ENCODE data around the gene CALML6.

CALML6 gene

DNA sequence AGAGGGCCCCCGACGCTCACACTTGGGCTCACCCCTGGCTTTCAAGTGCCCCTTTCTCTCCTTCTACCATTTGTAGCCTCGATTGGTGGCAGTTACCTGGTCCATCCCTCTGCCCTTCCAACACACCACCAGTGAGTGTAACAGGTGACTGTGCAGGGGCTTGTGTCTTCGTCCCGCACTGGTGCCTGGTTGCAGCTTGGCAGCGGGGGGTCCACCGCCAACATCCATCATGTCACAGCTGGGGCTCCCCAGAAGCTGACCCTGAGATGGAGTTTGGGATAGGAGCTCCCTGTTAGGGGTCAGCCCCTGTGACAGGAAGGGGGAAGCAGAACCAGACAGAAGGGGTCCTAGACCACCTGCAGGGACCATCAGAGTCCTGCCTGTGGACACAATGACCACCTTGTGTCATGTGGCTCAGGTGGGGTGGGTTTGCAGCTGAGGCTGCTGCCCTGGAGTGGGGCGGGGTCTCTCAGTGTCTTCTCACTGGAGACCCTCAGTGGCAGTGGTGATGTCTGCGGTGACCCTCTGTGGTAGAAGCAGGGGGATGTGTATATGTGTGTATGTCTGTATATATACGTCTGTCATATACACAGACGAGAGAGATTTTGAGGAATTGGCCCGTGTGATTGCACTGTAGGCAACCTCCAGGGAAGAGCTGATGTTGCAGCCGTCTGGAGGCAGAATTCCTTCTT, 3.6 kb upstream of the CALML6 start:
- DNase-seq (ENCODE audit: low read depth): no peak

DNA sequence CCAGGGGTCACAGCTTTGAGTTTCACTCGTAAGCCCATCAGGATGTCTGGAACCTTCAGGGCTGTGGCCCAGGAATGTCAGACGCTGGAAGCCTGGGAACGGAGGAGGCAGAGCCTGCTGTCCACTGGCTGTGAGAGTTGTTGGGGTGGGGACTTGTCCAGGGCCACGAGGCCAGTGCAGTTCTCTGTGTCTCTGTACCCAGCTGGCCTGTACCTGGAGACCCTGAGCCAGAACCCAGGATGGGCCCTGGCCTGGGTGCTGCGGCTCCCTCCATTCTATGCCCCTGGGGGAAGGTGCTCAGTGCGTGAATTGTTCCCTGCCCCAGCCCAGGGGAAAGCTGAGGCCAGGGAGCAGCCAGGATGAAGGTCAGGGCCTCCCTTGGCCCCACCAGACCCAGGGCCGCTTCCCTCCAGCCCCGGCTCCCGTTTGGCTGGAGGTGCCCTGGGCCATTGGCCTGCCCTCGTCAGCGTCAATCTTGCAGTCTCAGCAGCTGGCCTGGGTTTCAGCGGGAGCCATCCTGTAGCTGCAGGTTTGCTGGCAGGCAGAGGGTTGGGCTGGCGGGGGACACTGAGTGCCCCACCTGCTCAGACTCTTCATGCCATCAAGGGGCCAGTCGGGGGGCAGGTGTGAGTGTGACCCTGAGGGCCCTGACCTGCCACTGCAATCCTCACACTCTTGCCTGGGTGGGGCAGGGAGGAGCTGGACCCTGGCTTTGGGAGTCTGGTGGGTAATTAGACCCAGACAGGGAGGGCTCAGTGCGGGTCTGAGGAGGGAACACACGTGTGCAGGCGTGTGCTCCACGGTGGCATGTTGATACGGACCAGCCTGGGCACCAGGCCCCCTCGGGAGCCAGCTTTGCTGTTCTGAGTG, 724 bp upstream of the CALML6 start:
- DNase-seq (ENCODE audit: low read depth): no peak

DNA sequence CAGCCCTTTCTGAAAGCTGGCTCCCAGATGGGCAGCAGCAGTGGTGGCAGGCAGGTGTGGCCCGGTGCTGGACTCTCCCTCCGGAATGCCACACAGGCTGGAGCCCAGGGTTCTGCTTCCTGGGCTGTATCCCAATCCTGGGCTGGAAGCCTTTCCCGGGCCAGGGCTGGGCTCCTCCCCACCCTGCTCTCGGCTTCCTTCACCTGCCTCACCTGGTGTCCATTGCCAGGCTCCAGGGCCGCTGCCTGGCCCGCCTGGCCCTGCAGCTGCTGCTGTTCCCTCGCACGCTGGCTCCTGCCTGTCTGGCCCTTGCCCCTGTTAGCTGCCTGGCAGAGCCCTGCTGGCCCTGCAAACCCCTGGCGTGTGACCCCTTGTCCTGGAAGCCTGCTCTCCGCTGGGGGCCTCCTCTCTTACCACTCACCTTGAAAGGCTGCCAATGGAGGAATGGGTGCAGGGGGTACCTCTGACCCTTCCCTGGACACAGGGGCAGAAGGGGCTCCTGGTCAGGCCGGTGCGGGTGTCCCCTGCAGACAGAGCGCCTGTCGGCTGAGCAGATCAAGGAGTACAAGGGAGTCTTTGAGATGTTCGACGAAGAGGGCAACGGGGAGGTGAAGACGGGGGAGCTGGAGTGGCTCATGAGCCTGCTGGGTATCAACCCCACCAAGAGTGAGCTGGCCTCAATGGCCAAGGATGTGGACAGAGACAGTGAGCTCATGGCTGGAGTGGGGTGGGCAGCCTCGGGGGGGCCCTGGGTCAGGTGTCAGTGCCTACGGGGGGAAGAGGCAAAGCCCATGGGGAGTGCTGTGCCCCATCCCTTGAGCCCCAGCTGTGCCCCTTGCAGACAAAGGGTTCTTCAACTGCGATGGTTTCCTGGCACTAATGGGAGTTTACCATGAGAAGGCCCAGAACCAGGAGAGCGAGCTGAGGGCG, 1.1 kb downstream of the CALML6 start:
- no peak for DNase-seq (ENCODE audit: low read depth)

DNA sequence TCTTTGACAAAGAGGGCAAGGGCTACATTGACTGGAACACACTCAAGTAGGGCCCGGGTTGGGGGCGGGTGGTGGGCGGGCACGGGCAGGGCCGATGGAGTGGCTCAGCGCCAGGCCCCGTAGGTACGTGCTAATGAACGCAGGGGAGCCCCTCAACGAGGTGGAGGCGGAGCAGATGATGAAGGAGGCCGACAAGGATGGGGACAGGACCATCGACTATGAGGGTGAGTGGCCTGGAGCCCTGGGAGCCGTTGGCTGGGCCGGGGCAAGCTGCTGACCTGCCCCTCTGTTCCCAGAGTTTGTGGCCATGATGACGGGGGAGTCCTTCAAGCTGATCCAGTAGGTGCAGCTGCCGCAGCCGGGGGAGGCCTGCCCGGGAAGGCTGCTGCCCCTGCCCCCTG, 1.8 kb downstream of the CALML6 start:
- no peak for DNase-seq (ENCODE audit: low read depth)

DNA sequence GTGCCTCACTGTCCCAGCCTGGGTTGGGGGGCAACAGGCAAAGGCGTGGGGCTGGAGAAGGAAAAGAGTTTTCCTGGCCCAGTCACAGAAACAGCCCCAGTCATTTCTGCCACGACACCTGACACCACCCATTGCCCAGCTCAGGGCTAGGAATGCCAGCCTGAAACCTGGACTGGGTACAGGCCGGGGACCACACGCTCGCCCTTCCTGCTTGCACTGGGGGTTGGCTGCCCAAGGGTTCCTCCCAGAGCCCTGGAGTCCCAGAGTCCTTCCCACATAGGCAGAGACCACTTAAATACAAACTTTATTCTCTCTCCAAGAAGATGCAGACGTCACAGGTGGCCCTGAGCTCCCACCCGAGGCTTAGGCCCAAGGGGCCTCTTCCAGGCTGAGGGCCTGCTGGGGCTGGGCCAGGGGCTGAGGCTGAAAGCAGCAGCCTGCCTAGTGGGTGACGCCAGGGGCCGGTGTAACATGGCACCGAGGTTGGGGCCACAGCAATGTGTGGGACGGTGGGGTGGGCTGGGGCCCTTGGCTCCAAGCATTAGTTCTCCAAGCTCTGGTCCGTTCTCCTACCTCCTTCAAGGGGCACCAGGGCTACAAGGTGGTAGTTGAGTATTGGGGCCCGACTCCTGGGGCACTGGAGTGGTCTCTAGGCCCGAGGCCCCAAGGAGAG, 2.4 kb downstream of the CALML6 start:
- DNase-seq (ENCODE audit: low read depth): no peak

DNA sequence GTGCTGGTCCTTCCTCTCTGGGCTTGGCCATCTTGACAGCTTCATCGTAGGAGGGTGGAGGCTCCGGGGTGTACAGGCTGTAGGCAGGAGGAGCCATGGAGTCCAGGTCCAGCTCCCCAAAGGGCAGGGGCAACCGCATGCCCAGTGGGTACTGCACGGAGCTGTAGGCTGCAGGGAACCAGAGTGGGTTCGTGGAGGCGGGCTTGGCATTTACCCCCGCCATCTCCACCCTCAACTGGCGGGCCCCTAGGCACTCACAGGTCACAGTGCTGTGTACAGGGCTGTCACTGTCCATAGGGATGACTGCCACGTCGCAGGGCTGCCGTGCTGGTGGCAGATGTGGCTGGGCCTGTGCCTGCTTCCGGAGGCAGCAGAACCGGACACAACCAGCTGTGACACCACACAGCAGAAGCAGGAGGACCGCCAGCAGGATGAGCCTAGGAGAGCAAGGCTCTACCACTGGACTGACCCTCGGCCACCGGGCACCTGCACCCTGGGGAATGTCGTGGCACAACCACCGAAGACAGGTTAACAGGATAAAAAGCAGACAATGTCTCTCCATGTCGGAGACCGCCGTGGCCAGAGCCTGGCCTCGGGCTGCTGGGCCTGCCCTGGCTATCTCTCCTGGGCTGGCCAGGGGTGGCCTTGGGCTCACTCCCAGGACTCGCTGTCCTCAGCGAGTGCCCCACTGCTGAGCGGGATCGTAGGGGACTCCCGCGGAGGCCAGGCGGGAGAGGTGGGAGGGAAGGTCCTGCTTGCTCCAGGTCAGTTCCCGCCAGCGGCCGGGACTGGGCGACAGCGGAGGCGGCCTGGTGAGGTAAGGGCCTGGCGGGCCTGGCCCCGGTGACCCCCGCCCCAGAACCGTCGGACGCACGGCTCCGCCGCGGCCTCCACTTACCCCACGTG, 3.2 kb downstream of the CALML6 start:
- no peak for DNase-seq (ENCODE audit: low read depth)

DNA sequence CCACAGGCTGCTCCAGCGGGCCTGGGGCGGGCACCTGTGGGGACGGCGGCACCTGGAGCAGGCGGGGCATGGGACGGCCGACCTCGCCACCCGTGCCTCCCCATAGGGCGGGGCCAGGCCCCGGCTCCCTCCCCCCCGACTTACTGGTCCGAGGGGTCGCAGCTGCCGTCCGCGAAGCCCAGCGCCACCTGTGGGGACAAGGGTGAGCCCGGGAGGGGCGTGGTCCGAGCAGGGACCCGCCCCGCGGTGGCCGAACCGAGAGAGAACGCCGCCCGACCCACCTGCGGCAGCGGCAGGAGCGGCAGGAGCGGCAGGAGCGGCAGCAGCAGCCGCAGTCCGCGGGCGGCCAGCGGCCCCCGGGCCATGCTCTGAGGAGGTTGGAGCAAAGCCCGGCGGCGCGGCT, 3.8 kb downstream of the CALML6 start, which contains the start of gene TMEM52:
Gene TMEM52 (minus strand): TSS at position 379 of the 403 bp plus-strand sequence. CDS start 14 bp downstream, at position 365.
- DNase-seq (ENCODE audit: low read depth): no peak

DNA sequence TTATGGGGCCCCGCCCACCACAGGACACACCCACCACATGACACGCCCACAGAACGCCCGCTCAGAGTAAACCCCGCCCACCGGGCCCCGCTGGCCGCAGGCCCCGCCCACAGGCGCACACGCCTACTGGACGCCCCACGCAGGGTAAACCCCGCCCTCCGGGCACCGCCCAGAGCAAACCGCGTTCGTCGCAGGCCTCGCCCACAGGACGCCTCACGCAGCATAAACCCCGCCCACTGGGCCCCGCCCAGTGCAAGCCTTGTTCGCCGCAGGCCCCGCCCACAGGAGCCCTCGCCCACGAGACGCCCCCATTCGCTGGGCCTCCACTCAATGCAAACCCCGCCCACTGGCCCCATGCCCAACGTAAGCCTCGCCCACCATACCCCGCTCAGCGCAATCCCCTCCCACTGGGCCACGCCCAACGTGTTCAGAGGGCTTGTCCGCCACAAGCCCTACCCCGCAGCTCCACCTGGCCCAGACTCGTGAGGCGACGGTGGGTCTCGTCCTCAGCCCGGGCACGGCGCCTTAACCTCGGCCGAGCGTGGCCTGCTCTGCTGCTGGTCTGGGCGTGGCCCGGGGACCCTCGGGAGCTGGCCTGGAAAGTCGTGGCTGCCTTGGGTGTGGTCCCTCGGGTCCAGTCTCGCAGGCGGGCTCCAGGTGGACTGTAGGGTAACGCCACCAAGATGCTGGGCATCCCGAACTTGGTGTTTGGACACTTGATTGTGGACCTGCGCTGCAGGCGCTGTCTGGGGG, 4.4 kb downstream of the CALML6 start:
- peak; percentile 92 for DNase-seq (ENCODE audit: low read depth)

DNA sequence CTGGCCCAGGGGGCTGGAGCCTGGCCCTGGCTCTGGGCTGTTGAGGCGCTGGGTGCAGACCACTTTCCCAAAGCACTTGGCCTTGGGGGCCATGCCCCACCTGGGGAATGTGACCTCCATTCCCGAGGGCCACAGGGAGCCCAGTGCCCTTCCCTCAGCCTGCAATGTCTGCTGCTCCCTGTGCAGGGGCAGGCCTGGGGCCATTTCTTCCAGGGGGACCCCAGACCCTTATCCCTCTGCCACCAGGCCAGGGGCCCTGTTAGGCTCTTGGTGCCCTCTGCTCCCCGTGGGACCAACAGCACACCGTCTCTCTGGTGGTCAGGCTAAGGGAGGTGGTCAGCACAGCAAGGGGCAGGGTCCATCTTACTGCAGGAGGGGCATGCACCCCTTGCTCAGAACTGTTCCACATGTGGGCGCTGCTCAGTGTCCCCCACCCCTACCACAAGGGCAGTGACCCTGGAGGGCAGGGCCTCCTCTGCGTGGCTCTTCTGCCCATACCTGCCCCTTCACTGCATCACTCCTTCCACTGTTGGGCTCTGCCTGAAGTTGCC, 5.1 kb downstream of the CALML6 start:
- no peak for DNase-seq (ENCODE audit: low read depth)

DNA sequence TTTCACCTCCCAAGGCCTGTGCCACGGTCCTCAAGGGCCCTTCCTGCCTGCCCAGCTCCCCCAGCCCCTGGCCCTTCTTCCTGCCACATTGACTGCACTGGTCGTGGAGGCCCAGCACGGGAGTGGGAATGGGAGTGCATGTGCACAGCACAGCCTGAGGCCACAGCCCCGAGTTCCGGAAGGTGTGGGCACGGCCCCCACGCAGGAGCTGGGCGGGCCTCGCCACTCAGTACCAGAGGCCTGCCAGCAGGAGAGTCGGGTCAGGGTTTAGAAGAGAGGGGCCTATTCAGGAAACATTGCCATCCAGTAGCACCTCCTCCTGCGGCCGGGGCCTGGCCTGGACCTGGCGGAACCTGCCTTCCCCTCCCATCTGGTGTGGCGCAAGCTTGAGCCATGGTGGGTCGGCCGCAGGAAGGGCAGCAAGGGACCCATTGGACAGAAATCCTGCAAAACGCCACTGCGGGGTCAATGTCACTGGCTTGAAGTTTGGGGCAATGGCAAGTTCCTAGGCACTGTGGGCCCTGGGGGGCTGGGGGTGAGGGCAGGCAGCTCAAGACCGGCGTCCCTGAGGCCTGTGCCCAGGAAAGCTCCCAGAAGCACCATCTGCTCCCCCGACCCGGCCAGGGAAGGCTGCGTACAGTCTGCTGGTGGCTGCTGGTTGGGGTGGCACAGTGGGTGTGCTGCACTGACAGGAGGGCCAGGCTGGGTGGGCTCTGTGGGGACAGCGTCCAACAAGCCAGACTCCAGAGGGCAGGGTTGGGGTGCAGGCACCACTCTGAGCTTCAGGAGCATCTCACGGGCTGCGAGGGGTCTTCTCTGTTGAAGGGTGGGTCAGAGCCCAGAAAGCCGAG, 5.8 kb downstream of the CALML6 start:
- no peak for DNase-seq (ENCODE audit: low read depth)

DNA sequence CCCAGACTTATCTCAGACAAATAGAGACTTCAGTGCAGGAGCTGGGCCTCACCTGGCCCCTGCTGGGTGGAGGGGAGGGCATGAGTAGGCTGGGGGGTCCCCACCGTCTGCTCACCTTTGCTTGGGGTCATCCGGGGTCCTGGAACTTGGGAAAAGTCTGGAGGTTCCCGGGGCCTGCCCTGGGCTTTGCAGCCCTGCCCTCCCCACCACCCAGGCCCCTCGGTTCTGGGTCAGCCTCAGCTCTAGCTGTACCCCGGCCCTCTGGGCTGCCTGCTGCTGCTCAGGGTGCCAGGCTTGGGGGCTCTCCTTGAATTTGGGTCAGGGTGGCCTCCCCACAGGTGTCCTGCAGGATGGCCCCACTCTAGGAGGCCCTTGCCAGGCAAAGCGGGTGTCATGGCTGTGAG, 6.4 kb downstream of the CALML6 start:
- DNase-seq (ENCODE audit: low read depth): no peak

DNA sequence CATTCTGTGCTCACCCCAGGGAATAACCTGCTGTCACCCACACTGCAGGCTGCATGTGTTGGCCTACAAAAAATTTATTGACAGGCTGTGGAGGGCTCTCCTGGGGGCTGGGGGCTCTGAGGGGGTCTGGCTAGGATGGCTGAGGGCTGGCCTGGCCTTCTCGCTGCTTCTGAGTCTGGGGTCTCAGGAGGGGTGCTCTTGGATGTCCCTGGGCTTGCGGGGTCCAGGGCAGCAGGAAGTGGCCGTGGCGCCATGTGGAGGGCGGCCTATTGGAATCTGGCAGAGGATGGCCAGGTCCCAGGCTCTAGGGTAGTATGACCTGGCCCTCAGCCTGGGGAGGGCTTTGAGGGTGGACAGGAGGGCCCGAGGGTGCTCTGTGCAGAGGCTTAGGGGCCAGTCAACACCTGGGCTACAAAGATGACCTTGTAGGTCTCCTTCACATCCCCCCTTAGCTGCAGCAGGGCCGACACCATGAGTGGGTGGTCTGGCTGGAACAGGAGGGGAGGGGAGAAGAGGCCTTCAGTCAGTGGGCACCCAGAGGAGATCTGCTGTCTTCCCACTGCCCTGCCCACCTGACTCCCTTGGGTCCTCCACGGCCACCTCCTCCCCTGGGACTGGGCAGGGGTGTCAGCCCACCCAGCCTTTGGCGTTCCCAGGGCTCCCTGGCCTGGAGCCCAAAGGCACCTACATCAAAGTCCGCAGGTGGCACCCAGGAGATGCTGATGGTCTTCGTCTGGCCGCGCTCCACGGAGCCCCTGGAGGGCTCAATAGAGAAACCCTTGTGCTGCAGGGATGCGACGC, 7.0 kb downstream of the CALML6 start:
- no peak for DNase-seq (ENCODE audit: low read depth)

DNA sequence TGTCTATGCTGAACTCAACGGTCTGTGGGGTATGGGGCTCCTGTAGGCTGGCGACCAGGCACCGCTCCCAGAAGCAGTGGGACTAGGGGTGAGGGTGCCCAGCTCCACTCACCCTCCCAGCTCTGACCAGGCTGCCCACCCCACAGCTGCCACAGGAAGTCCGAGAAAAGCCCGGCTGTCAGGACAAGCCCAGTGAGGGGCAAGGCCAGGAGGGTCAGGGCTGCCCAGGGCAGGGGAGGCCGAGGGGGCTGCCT, 7.6 kb downstream of the CALML6 start:
- DNase-seq (ENCODE audit: low read depth): no peak

DNA sequence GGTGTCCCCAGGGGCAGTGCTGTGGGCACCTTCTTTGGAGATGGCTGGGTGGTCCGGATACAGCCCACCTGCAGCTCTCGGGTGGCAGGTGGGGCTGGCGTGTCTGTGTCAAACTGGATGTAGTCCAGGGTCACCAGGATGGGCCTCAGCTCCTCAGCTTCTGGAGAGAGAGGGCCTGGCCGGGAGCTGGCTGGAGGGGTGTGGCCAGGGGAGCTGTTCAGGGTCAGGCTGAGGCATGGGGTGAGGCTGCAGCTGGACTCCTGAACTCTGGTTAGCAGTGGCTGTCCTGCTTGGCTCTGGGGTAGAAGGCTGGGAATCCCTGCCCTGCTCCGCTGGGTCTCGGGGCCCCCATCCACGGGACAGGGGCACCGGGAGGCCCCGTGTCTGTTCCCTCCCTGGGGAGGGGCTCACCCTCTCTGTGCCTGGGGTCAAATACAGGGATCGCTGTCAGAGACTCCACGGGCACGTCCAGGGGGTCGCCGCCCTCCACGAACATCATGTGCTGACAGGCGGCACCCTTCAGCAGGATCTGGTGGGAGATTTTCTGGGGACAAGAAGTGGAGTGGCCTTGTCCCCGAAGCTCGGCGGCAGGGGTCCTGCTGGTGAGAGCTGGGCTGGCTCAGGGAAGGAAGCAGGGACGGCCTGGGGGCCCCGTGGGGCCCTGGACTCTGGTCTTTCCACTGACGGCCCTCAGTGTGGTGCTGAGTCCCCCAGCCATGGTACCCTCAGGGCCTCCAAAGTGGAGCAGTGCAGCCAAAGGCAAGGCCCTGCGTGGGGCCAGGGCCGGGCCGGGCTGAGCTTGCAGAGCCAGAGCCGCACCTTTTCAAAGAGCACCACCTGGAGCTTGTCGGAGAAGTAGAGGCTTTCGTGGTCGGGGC, 8.1 kb downstream of the CALML6 start:
- no peak for DNase-seq (ENCODE audit: low read depth)

DNA sequence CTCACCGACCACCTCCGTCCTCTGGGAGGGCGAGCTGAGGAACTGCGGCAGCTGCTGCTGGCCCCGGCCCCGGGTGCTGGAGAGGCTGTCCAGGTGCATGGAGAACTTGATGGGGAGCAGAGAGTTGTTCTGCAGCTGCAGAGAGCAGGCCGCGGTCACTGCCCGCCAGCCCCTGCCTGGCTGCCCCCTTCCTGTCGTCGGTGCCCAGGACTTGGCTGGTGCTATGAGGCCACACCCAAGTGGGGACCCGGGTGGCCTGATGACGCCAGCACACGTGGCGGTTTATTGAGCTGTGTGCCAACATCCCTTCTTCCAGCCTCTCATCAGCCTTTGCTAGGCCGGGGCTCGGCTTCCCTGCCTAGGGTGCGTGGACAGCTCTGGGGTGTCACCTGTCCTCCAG, 9.3 kb downstream of the CALML6 start:
- DNase-seq (ENCODE audit: low read depth): no peak

DNA sequence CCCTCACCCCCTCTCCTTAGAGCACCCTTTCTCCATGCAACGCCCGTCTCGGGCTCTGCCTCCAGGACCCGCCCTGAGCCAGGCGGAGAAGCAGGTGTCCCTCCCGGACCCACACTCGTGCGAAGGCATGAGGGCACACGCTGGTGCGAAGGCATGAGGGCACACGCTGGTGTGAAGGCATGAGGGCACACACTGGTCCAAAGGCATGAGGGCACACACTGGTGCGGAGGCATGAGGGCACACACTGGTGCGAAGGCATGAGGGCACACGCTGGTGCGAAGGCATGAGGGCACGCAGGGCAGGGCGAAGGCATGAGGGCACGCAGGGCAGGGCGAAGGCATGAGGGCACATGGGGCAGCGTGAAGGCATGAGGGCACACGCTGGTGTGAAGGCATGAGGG, 9.8 kb downstream of the CALML6 start:
- no peak for DNase-seq (ENCODE audit: low read depth)
